ENCODE measurements around the gene SHH. TPM values are rescaled to one million over a fixed set of nuclear protein-coding genes. Genes with fewer than 3 reads are reported as not detected.

Gene SHH
- total RNA-seq, 3 donors from 2014 or later (not counting 1 experiment from before 2014, with no cell fraction given), result not detected

GRCh38 chr7:155802906-155803417 lies 9.3 kb downstream of the SHH start:
- ATAC-seq, result no peak
- peaks cover 0 to 7% of the 10 kb centered on the region in 2 donors for H3K4me1 Mint-ChIP-seq
- H3K36me3 Mint-ChIP-seq, result no peaks in the 10 kb centered on the region
- no peaks in the 10 kb centered on the region for H3K9me3 Mint-ChIP-seq
- Histone ChIP-seq H3K9me3 (ENCODE audit: control insufficient read depth, insufficient read depth, low read length) (no peaks in the 10 kb centered on the region), H3K36me3 (ENCODE audit: control insufficient read depth, insufficient read depth, low read length) (no peaks in the 10 kb centered on the region), H3K27me3 (ENCODE audit: control insufficient read depth, insufficient read depth, low read length) (peaks cover 9% of the 10 kb centered on the region), H3K4me1 (ENCODE audit: control insufficient read depth, insufficient read depth, low read length) (peaks cover 17% of the 10 kb centered on the region), H3K4me3 (ENCODE audit: low read length) (no peak overlapping the region), H3K27ac (ENCODE audit: low read length) (no peak overlapping the region)
- 10% methylated on average over 70 of the region's 70 CpGs for WGBS (ENCODE audit: insufficient coverage)
- DNase-seq, result no peak
- intact Hi-C loops (cut with micrococcal nuclease), result no loop called here
- peaks cover 42 to 48% of the 10 kb centered on the region in 2 donors for H3K27me3 Mint-ChIP-seq (ENCODE audit: low read depth in 2 of 2)
- no peak for TF ChIP-seq CTCF (IDR thresholded peaks at IDR 0.05)
- no peak overlapping the region for H3K27ac Mint-ChIP-seq
- no peak overlapping the region for H3K4me3 Mint-ChIP-seq

GRCh38 chr7:155802291-155802690 lies 10.0 kb downstream of the SHH start:
- Histone ChIP-seq H3K27me3 (ENCODE audit: control insufficient read depth, insufficient read depth, low read length) (peaks cover 5% of the 10 kb centered on the region), H3K4me1 (ENCODE audit: control insufficient read depth, insufficient read depth, low read length) (peaks cover 19% of the 10 kb centered on the region), H3K9me3 (ENCODE audit: control insufficient read depth, insufficient read depth, low read length) (no peaks in the 10 kb centered on the region), H3K27ac (ENCODE audit: low read length) (no peak overlapping the region), H3K4me3 (ENCODE audit: low read length) (no peak overlapping the region), H3K36me3 (ENCODE audit: control insufficient read depth, insufficient read depth, low read length) (no peaks in the 10 kb centered on the region)
- intact Hi-C loops (cut with micrococcal nuclease), result no loop called here
- no peak overlapping the region for H3K4me3 Mint-ChIP-seq
- TF ChIP-seq CTCF (IDR thresholded peaks at IDR 0.05), result no peak
- ATAC-seq (no peak), DNase-seq (no peak)
- H3K4me1 Mint-ChIP-seq, result peaks cover 0 to 7% of the 10 kb centered on the region in 2 donors
- H3K36me3 Mint-ChIP-seq, result no peaks in the 10 kb centered on the region
- 43% methylated on average over 6 of the region's 6 CpGs for WGBS (ENCODE audit: insufficient coverage)
- H3K9me3 Mint-ChIP-seq, result no peaks in the 10 kb centered on the region
- peaks cover 38 to 43% of the 10 kb centered on the region in 2 donors for H3K27me3 Mint-ChIP-seq (ENCODE audit: low read depth in 2 of 2)
- no peak overlapping the region for H3K27ac Mint-ChIP-seq

- Histone ChIP-seq H3K4me3 (ENCODE audit: low read length) (no peak overlapping the region), H3K36me3 (ENCODE audit: control insufficient read depth, insufficient read depth, low read length) (no peaks in the 10 kb centered on the region), H3K27ac (ENCODE audit: low read length) (no peak overlapping the region), H3K9me3 (ENCODE audit: control insufficient read depth, insufficient read depth, low read length) (no peaks in the 10 kb centered on the region), H3K4me1 (ENCODE audit: control insufficient read depth, insufficient read depth, low read length) (peaks cover 21% of the 10 kb centered on the region), H3K27me3 (ENCODE audit: control insufficient read depth, insufficient read depth, low read length) (peaks cover 5% of the 10 kb centered on the region)
- Mint-ChIP-seq H3K27ac (no peak overlapping the region), H3K4me3 (no peak overlapping the region), H3K36me3 (no peaks in the 10 kb centered on the region), H3K9me3 (no peaks in the 10 kb centered on the region), H3K27me3 (ENCODE audit: low read depth in 2 of 2) (peaks cover 33 to 43% of the 10 kb centered on the region in 2 donors), H3K4me1 (peaks cover 0 to 7% of the 10 kb centered on the region in 2 donors)
- ATAC-seq (no peak), DNase-seq (no peak)
- 83% methylated on average over 16 of the region's 16 CpGs for WGBS (ENCODE audit: insufficient coverage)
- intact Hi-C loops (cut with micrococcal nuclease), result no loop called here
- TF ChIP-seq CTCF (IDR thresholded peaks at IDR 0.05), result no peak
These were observed 11.5 kb downstream of the SHH start for GRCh38 chr7:155800741-155801267.

- peaks cover 33 to 43% of the 10 kb centered on the region in 2 donors for H3K27me3 Mint-ChIP-seq (ENCODE audit: low read depth in 2 of 2)
- intact Hi-C loops (cut with micrococcal nuclease), result no loop called here
- DNase-seq (no peak), ATAC-seq (no peak)
- Histone ChIP-seq H3K4me1 (ENCODE audit: control insufficient read depth, insufficient read depth, low read length) (peaks cover 18% of the 10 kb centered on the region), H3K9me3 (ENCODE audit: control insufficient read depth, insufficient read depth, low read length) (no peaks in the 10 kb centered on the region), H3K4me3 (ENCODE audit: low read length) (no peak overlapping the region), H3K27me3 (ENCODE audit: control insufficient read depth, insufficient read depth, low read length) (peaks cover 4% of the 10 kb centered on the region), H3K36me3 (ENCODE audit: control insufficient read depth, insufficient read depth, low read length) (no peaks in the 10 kb centered on the region), H3K27ac (ENCODE audit: low read length) (no peak overlapping the region)
- H3K27ac Mint-ChIP-seq, result no peak overlapping the region
- no peak overlapping the region for H3K4me3 Mint-ChIP-seq
- H3K9me3 Mint-ChIP-seq, result no peaks in the 10 kb centered on the region
- TF ChIP-seq CTCF (IDR thresholded peaks at IDR 0.05), result no peak
- peaks cover 0 to 7% of the 10 kb centered on the region in 2 donors for H3K4me1 Mint-ChIP-seq
- no peaks in the 10 kb centered on the region for H3K36me3 Mint-ChIP-seq
- 85% methylated on average over 11 of the region's 11 CpGs for WGBS (ENCODE audit: insufficient coverage)
These were observed 12.0 kb downstream of the SHH start for GRCh38 chr7:155800301-155800700.

Measured in natural killer cell (primary cell).